ENCODE results near the gene ZBTB8A.

Gene ZBTB8A

DNA sequence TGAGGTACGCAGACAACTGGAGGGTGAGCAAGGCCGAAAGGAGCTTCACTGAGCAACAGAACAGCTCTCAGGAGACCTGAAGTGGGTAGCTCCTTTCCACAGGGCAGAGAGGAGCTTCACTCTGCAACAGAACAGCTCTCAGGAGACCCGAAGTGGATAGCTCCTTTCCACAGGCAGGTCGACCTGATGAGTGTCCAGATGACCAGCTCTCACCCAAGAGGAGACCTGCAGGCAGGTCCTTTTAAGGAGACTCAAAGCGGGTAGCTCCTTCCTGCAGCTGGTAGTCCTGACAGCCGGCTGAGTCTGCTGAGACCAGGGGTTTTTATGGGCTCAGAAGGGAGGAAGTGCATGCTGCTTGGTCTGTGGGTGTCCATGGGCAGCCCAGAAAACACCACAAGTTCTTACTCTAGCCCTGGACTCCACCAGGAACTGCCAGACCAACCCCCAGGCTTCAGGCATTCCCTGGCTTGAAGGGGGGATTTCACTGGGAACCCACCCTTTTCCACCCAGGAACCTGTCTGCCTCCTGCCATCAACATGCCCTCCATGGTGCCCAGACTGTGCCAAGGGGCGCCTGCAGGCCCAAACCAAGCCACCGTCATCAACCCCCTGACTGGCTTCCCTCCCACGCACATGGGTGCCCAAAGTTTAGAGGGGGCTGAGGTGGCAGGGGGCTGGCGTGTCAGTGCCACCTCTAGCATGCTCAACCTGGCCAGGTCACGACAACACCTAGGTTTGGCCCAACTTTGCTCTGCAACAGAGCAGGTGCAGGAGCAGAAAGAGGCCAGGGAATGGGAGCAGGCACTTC is 67.5 kb downstream of the ZBTB8A start:
- H3F3A ChIP-seq (ENCODE audit: insufficient read depth), result no peaks in the 10 kb centered on the region
- H3K4me2 ChIP-seq (ENCODE audit: low read depth, low read length, poor library complexity, severe bottlenecking), result no peak overlapping the region
- H3K9me3 ChIP-seq (ENCODE audit: insufficient read depth, low read length), result no peaks in the 10 kb centered on the region
- no peak overlapping the region for H3K9ac ChIP-seq (ENCODE audit: low read length)
- no peak overlapping the region for H3K4me3 ChIP-seq (ENCODE audit: insufficient read depth, low read length, poor library complexity, severe bottlenecking)
- no peak overlapping the region for H2AFZ ChIP-seq (ENCODE audit: low read depth, low read length, severe bottlenecking)
- no peaks in the 10 kb centered on the region for H4K20me1 ChIP-seq (ENCODE audit: low read depth, low read length)
- no peaks in the 10 kb centered on the region for H3K36me3 ChIP-seq (ENCODE audit: low read length)
- H3K27ac ChIP-seq (ENCODE audit: low read depth, low read length), result no peak overlapping the region
- no peaks in the 10 kb centered on the region for H3K27me3 ChIP-seq (ENCODE audit: low read length)
- H3K9me2 ChIP-seq (replicated peaks; ENCODE audit: insufficient read depth, low read length), result no peaks in the 10 kb centered on the region
- no peaks in the 10 kb centered on the region for H3K79me2 ChIP-seq (ENCODE audit: insufficient read depth, low read length)
- TF ChIP-seq, protein P1, sequence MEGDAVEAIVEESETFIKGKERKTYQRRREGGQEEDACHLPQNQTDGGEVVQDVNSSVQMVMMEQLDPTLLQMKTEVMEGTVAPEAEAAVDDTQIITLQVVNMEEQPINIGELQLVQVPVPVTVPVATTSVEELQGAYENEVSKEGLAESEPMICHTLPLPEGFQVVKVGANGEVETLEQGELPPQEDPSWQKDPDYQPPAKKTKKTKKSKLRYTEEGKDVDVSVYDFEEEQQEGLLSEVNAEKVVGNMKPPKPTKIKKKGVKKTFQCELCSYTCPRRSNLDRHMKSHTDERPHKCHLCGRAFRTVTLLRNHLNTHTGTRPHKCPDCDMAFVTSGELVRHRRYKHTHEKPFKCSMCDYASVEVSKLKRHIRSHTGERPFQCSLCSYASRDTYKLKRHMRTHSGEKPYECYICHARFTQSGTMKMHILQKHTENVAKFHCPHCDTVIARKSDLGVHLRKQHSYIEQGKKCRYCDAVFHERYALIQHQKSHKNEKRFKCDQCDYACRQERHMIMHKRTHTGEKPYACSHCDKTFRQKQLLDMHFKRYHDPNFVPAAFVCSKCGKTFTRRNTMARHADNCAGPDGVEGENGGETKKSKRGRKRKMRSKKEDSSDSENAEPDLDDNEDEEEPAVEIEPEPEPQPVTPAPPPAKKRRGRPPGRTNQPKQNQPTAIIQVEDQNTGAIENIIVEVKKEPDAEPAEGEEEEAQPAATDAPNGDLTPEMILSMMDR (IDR thresholded peaks at IDR 0.05; ENCODE audit: insufficient read depth, low read length, poor library complexity, severe bottlenecking), result no peak
- no peak for TF ChIP-seq EZH2phosphoT487 (conservative IDR thresholded peaks at IDR 0.05; ENCODE audit: low read length)

DNA sequence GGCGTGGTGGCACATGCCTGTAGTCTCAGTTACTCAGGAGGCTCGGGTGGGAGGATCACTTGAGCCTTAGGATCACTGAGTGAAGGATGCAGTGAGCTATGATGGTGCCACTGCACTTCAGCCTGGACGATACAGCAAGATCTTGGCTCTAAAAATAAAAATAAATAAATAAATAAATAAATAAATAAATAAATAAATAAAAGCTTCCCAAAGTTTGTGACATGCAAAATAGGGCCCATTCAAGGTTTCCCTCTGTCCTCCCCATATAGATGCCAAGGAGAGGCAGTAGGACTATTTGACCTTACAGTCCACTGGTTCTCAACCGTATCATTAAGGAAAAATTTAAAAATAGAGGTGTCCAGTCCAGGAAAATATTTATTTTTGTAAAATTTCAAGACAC is 70.0 kb downstream of the ZBTB8A start:
- Histone ChIP-seq H3K27ac (ENCODE audit: low read depth, low read length) (no peak overlapping the region), H3F3A (ENCODE audit: insufficient read depth) (no peaks in the 10 kb centered on the region), H3K4me2 (ENCODE audit: low read depth, low read length, poor library complexity, severe bottlenecking) (no peak overlapping the region), H3K9ac (ENCODE audit: low read length) (no peak overlapping the region), H3K4me3 (ENCODE audit: insufficient read depth, low read length, poor library complexity, severe bottlenecking) (no peak overlapping the region), H4K20me1 (ENCODE audit: low read depth, low read length) (no peaks in the 10 kb centered on the region), H2AFZ (ENCODE audit: low read depth, low read length, severe bottlenecking) (no peak overlapping the region), H3K27me3 (ENCODE audit: low read length) (no peaks in the 10 kb centered on the region), H3K79me2 (ENCODE audit: insufficient read depth, low read length) (no peaks in the 10 kb centered on the region), H3K9me2 (replicated peaks; ENCODE audit: insufficient read depth, low read length) (no peaks in the 10 kb centered on the region), H3K9me3 (ENCODE audit: insufficient read depth, low read length) (no peaks in the 10 kb centered on the region), H3K36me3 (ENCODE audit: low read length) (no peaks in the 10 kb centered on the region)
- TF ChIP-seq, protein P1 (IDR thresholded peaks at IDR 0.05; ENCODE audit: insufficient read depth, low read length, poor library complexity, severe bottlenecking), result no peak
- no peak for TF ChIP-seq EZH2phosphoT487 (conservative IDR thresholded peaks at IDR 0.05; ENCODE audit: low read length)

DNA sequence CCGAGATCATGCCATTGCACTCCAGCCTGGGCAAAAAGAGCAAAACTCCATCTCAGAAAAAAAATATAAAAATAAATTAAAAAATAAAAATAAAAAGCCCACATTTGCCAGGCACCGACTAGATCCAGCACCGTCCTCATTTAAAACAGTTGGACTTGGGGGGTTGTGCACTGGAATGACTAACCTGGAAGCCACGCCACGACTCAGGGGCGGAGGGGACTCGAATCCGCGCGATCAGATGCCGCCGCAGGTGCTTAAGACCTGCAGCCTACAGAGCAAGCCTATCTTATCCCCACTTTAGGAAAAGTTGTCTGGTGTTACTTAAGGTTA is 72.6 kb downstream of the ZBTB8A start:
- no peaks in the 10 kb centered on the region for H3K27me3 ChIP-seq (ENCODE audit: low read length)
- H3K4me2 ChIP-seq (ENCODE audit: low read depth, low read length, poor library complexity, severe bottlenecking), result no peak overlapping the region
- H4K20me1 ChIP-seq (ENCODE audit: low read depth, low read length), result no peaks in the 10 kb centered on the region
- TF ChIP-seq, protein P1 (IDR thresholded peaks at IDR 0.05; ENCODE audit: insufficient read depth, low read length, poor library complexity, severe bottlenecking), result no peak
- TF ChIP-seq EZH2phosphoT487 (conservative IDR thresholded peaks at IDR 0.05; ENCODE audit: low read length), result no peak
- no peak overlapping the region for H3K4me3 ChIP-seq (ENCODE audit: insufficient read depth, low read length, poor library complexity, severe bottlenecking)
- no peak overlapping the region for H2AFZ ChIP-seq (ENCODE audit: low read depth, low read length, severe bottlenecking)
- H3K27ac ChIP-seq (ENCODE audit: low read depth, low read length), result no peak overlapping the region
- H3F3A ChIP-seq (ENCODE audit: insufficient read depth), result no peaks in the 10 kb centered on the region
- H3K79me2 ChIP-seq (ENCODE audit: insufficient read depth, low read length), result no peaks in the 10 kb centered on the region
- no peaks in the 10 kb centered on the region for H3K9me2 ChIP-seq (replicated peaks; ENCODE audit: insufficient read depth, low read length)
- H3K9me3 ChIP-seq (ENCODE audit: insufficient read depth, low read length), result no peaks in the 10 kb centered on the region
- no peaks in the 10 kb centered on the region for H3K36me3 ChIP-seq (ENCODE audit: low read length)
- no peak overlapping the region for H3K9ac ChIP-seq (ENCODE audit: low read length)
